ENCODE data around the gene IFNB1.

IFNB1 gene

DNA sequence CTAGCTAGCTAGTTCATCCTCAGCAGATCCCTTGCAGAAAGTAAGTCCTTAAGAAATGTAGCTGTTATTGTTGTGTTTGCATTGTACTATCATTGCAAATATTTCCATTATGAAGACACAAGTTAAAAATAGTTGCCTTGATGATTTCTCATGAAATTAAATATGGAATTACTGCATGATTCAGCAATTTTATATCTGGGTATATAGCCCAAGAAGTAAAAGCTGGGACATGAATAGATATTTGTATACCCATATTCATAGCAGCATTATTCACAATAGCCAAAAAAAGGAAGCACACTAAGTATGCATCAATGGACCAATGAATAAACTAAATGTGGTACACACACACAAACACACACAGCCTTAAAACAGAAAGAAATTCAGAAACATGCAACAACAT lies 6.8 kb downstream of the IFNB1 start:
- TF ChIP-seq, protein P1, sequence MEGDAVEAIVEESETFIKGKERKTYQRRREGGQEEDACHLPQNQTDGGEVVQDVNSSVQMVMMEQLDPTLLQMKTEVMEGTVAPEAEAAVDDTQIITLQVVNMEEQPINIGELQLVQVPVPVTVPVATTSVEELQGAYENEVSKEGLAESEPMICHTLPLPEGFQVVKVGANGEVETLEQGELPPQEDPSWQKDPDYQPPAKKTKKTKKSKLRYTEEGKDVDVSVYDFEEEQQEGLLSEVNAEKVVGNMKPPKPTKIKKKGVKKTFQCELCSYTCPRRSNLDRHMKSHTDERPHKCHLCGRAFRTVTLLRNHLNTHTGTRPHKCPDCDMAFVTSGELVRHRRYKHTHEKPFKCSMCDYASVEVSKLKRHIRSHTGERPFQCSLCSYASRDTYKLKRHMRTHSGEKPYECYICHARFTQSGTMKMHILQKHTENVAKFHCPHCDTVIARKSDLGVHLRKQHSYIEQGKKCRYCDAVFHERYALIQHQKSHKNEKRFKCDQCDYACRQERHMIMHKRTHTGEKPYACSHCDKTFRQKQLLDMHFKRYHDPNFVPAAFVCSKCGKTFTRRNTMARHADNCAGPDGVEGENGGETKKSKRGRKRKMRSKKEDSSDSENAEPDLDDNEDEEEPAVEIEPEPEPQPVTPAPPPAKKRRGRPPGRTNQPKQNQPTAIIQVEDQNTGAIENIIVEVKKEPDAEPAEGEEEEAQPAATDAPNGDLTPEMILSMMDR (IDR thresholded peaks at IDR 0.05) = no peak
- Histone ChIP-seq H3K4me1 (ENCODE audit: control insufficient read depth in 1 of 2, insufficient read depth in 1 of 2, low read depth in 1 of 2, low read length in 1 of 2) (peaks cover 0 to 4% of the 10 kb centered on the region in 2 experiments), H3K27ac (no peak overlapping the region), H3K36me3 (no peaks in the 10 kb centered on the region), H3K4me3 (ENCODE audit: low read depth in 1 of 2, low read length in 1 of 2) (no peak overlapping the region), H3K27me3 (no peaks in the 10 kb centered on the region), H3K9me3 (no peaks in the 10 kb centered on the region)

DNA sequence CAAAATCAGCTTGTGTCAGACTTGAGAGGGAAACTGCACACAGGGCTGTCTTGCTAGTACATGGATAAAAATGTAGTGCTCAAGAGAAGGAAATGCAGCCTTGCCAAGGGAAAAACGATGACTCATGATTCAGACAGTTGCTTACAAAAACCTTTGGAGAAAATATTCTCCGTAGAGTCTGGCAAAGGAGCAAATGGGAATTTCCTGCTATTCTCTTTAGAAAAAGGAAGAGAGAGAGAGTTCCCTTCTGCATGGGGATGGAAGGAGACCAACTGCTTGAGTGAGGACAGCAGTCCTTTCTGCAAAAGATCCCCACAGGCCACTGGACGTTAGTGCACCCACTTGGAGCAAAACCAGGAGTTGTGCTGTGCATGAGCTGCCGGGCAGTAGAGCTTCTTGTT lies 7.6 kb downstream of the IFNB1 start:
- Histone ChIP-seq H3K4me3 (ENCODE audit: low read depth in 1 of 2, low read length in 1 of 2) (no peak overlapping the region), H3K36me3 (no peaks in the 10 kb centered on the region), H3K4me1 (ENCODE audit: control insufficient read depth in 1 of 2, insufficient read depth in 1 of 2, low read depth in 1 of 2, low read length in 1 of 2) (peaks cover 0 to 4% of the 10 kb centered on the region in 2 experiments), H3K9me3 (no peaks in the 10 kb centered on the region), H3K27me3 (no peaks in the 10 kb centered on the region), H3K27ac (no peak overlapping the region)
- TF ChIP-seq, protein P1 (IDR thresholded peaks at IDR 0.05) = no peak

DNA sequence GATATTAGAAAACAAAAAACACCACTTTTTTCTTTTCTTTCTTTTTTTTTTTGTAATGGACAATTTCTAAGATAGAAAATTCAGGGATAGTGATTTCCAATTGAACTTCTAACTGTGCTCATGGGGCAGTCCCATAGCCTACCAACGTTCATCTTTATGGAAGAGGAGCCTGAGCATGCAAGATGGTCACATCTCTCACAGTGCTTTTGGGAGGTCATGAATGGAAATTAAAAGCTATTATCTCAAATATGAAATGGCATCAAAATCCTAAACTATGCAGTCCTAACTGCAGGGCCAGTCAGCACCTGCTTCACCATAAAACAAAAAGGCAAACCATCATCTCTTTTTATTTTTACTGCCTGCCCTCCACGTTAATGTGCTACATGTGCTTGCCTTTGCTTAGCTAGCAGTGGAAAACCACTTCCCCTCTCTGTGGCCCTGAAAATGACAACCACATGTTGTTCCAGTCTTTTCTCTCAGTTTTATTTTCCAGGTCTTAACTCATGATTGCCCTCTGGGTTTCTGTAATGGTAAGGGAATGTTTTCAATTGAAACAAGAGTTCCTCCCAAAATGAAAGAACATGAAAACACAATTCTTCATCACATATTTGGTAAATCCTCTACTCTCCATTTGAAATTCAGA lies 16.7 kb downstream of the IFNB1 start:
- Histone ChIP-seq H3K4me3 (ENCODE audit: low read depth in 1 of 2, low read length in 1 of 2) (no peak overlapping the region), H3K36me3 (no peaks in the 10 kb centered on the region), H3K4me1 (ENCODE audit: control insufficient read depth in 1 of 2, insufficient read depth in 1 of 2, low read depth in 1 of 2, low read length in 1 of 2) (no peaks in the 10 kb centered on the region), H3K27me3 (no peaks in the 10 kb centered on the region), H3K9me3 (no peaks in the 10 kb centered on the region), H3K27ac (no peak overlapping the region)
- TF ChIP-seq, protein P1 (IDR thresholded peaks at IDR 0.05) = no peak

DNA sequence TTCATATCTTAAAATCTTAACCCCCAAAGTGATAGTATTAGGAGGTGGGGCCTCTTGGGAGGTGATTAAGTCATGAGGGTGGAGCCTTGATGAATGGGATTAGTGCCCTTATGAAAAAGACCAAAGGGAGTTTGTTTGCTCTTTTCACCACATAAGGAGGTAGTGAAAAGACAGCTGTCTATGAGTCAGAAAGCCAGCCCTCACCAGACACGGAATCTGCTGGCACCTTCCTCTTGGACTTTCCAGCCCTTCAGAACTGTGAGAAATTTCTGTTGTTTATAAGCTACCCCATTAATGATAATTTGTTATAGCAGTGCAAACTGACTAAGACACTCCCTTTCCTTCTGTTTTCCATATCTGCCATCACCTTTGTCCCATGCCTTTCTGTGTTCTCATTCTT lies 20.8 kb downstream of the IFNB1 start:
- H3K4me3 ChIP-seq (ENCODE audit: low read depth in 1 of 2, low read length in 1 of 2) = no peak overlapping the region
- TF ChIP-seq, protein P1 (IDR thresholded peaks at IDR 0.05) = no peak
- no peaks in the 10 kb centered on the region for H3K9me3 ChIP-seq
- H3K4me1 ChIP-seq (ENCODE audit: control insufficient read depth in 1 of 2, insufficient read depth in 1 of 2, low read depth in 1 of 2, low read length in 1 of 2) = no peaks in the 10 kb centered on the region
- no peak overlapping the region for H3K27ac ChIP-seq
- H3K36me3 ChIP-seq = no peaks in the 10 kb centered on the region
- H3K27me3 ChIP-seq = no peaks in the 10 kb centered on the region

DNA sequence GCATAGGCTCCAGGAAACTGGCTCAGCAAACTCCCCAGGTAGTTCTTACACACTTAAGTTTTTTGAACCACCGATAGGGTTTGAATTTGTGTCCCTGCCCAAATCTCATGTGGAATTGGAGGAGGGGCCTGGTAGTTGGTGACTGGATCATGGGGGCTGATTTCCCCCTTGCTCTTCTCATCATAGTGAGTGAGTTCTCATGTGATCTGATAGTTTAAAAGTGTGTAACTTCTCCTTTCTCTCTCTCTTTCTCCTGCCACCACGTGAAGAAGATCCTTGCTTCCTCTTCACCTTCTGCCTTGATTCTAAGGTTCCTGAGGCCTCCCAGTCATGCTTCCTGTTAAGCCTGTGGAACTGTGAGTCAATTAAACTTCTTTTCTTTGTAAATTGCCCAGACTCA lies 23.9 kb downstream of the IFNB1 start:
- peak overlapping the region; percentile 48 for H3K27ac ChIP-seq
- TF ChIP-seq, protein P1 (IDR thresholded peaks at IDR 0.05) = no peak
- H3K36me3 ChIP-seq = no peaks in the 10 kb centered on the region
- no peaks in the 10 kb centered on the region for H3K4me1 ChIP-seq (ENCODE audit: control insufficient read depth in 1 of 2, insufficient read depth in 1 of 2, low read depth in 1 of 2, low read length in 1 of 2)
- H3K9me3 ChIP-seq = no peaks in the 10 kb centered on the region
- no peak overlapping the region for H3K4me3 ChIP-seq (ENCODE audit: low read depth in 1 of 2, low read length in 1 of 2)
- H3K27me3 ChIP-seq = no peaks in the 10 kb centered on the region

Data from neutrophil (primary cell).